Measurements from ENCODE around the gene PNPO. TPM values are rescaled to one million over a fixed set of nuclear protein-coding genes. Genes with fewer than 3 reads are reported as not detected.
A peak's percentile ranks its signal among the peaks of the same experiment; 100 is the strongest.

PNPO gene
- total and polyA plus RNA-seq, 2 of the 13 experiments (the other 11 are each of a cell fraction or from before 2014, with no cell fraction given): 47.9 to 63.3 TPM

- Histone ChIP-seq H3K4me3 (replicated peaks in 1 of 3; ENCODE audit: insufficient read depth in 1 of 3, low read depth in 2 of 3, low read length in 3 of 3) (peak overlapping the region; percentile 75 to 87 (median 76)), H3K9me3 (ENCODE audit: low read length) (no peaks in the 10 kb centered on the region), H3K9ac (ENCODE audit: insufficient read depth, low read depth, low read length) (peak overlapping the region; percentile 90), H2AFZ (ENCODE audit: low read length) (no peak overlapping the region), H3K79me2 (ENCODE audit: insufficient read depth, low read length) (peaks cover 20% of the 10 kb centered on the region), H3K4me2 (ENCODE audit: low read depth, low read length) (peak overlapping the region; percentile 97), H3K36me3 (replicated peaks in 1 of 2; ENCODE audit: control insufficient read depth in 1 of 2, insufficient read depth in 2 of 2, low read length in 2 of 2) (peaks cover 6 to 35% of the 10 kb centered on the region in 2 experiments), H4K20me1 (ENCODE audit: insufficient read depth, low read length) (no peaks in the 10 kb centered on the region), H3K27me3 (ENCODE audit: control insufficient read depth in 1 of 2, insufficient read depth in 2 of 2, low read length in 2 of 2) (no peaks in the 10 kb centered on the region), H3K4me1 (ENCODE audit: insufficient read depth, low read length) (peaks cover 82% of the 10 kb centered on the region), H3K27ac (ENCODE audit: extremely low read length, insufficient read depth, low read length) (peak overlapping the region; percentile 95)
- DNase-seq (ENCODE audit: low spot score) (no peak), ATAC-seq (peak; percentile 26), FAIRE-seq (no peak)
- POLR2A ChIA-PET: interaction anchor here (1.2 to 3.0 kb wide), 27 partner anchors 9 to 293 kb away, joined by 3 to 67 read pairs (median 7); partner anchors contain the start of genes CDK5RAP3, KPNB1, LRRC46 and MRPL10
- in situ Hi-C loops (cut with HindIII; ENCODE audit: extremely low pct_ligation_motif_present, low pct_unique_long_range_greater_than_20kb) (no loop called here), intact Hi-C loops (cut with micrococcal nuclease; ENCODE audit: unreplicated experiment) (no loop called here)
- BruUV-seq (replicated peaks): TSS peak; percentile 64
- 0% methylated on average over 5 of the region's 5 CpGs for WGBS (ENCODE audit: low lambda C conversion rate)
- CTCF ChIA-PET (ENCODE audit: low intra/inter-chr PET ratio, low total read pairs): interaction anchor here (1.2 kb wide), 1 partner anchor 28 kb away, joined by 5 read pairs; no protein-coding TSS in a partner anchor
- TF ChIP-seq GMEB1 (CRISPR knock-in tag; IDR thresholded peaks at IDR 0.05; ENCODE audit: borderline replicate concordance) (no peak), TRAFD1 (CRISPR knock-in tag; IDR thresholded peaks at IDR 0.05; ENCODE audit: borderline replicate concordance) (0 out of 2 replicates have a peak, but pooled peaks have one; percentile 6), ZNF501 (CRISPR knock-in tag; IDR thresholded peaks at IDR 0.05) (no peak), ZMAT5 (CRISPR knock-in tag; IDR thresholded peaks at IDR 0.05; ENCODE audit: borderline replicate concordance, low read depth) (no peak), KMT2A (CRISPR knock-in tag; IDR thresholded peaks at IDR 0.05) (no peak), PRPF4 (IDR thresholded peaks at IDR 0.05; ENCODE audit: low read depth, low read length, poor library complexity, severe bottlenecking) (peak; percentile 28), ZNF678 (CRISPR knock-in tag; IDR thresholded peaks at IDR 0.05) (0 out of 2 replicates have a peak, but pooled peaks have one; percentile 9), MBD4 (IDR thresholded peaks at IDR 0.05; ENCODE audit: borderline replicate concordance, low read length) (no peak), ZNF383 (CRISPR knock-in tag; IDR thresholded peaks at IDR 0.05; ENCODE audit: borderline replicate concordance) (no peak), ZNF83 (CRISPR knock-in tag; IDR thresholded peaks at IDR 0.05; ENCODE audit: borderline replicate concordance) (no peak), ASH2L (IDR thresholded peaks at IDR 0.05; ENCODE audit: insufficient read length, low read depth, low read length) (no peak), TFE3 (CRISPR knock-in tag; IDR thresholded peaks at IDR 0.05) (no peak), MYNN (CRISPR knock-in tag; IDR thresholded peaks at IDR 0.05; ENCODE audit: low read depth) (no peak), PAX8 (CRISPR knock-in tag; IDR thresholded peaks at IDR 0.05; ENCODE audit: borderline replicate concordance) (peak; percentile 10; the same call in 1 of the 2 replicates), PREB (CRISPR knock-in tag; IDR thresholded peaks at IDR 0.05) (no peak), MTA1 (CRISPR knock-in tag; IDR thresholded peaks at IDR 0.05; ENCODE audit: borderline replicate concordance) (no peak), ZKSCAN5 (CRISPR knock-in tag; IDR thresholded peaks at IDR 0.05) (no peak), ZNF253 (CRISPR knock-in tag; IDR thresholded peaks at IDR 0.05; ENCODE audit: borderline replicate concordance) (no peak)
Observed at GRCh38 chr17:47942096-47942510, 732 bp downstream of the PNPO start.
